ENCODE data around the gene ZFP42. TPM values are rescaled to one million over a fixed set of nuclear protein-coding genes. Genes with fewer than 3 reads are reported as not detected.

Gene ZFP42
- total RNA-seq, 1 donor from 2014 or later, result 0.26 TPM

DNA sequence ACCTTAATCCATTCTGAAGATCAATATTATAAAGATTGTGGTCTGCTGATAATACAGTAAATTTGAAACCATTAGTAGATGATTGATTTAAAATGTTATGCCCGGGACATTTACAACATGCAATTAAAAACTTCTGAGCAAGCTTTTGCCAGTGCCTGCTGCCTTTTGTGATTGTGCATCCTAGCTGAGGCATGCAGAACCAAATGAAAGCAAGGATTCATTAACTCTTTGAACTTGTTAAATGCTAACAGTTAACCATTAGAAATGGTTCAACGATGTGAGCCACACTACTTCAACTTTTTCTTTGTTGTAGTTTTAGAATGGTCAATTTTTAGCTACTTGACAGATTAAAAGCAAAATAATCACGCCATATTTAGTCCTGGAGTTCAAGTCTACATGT is 51.1 kb downstream of the ZFP42 start:
- Histone ChIP-seq H3K4me1 (no peaks in the 10 kb centered on the region), H3K27me3 (no peaks in the 10 kb centered on the region), H3K27ac (no peak overlapping the region), H3K36me3 (no peaks in the 10 kb centered on the region), H3K4me3 (no peak overlapping the region), H3K9me3 (no peaks in the 10 kb centered on the region)
- no peak for ATAC-seq
- no peak for TF ChIP-seq CTCF (IDR thresholded peaks at IDR 0.05)
- intact Hi-C loops (cut with DNase I), result no loop called here
- no peak for DNase-seq

- H3K9me3 ChIP-seq, result no peaks in the 10 kb centered on the region
- intact Hi-C loops (cut with DNase I), result no loop called here
- no peak for DNase-seq
Observed at GRCh38 chr4:188053302-188053701, 57.7 kb downstream of the ZFP42 start.

More at GRCh38 chr4:188053302-188053701, 57.7 kb downstream of the ZFP42 start:
- Histone ChIP-seq H3K27ac (no peak overlapping the region), H3K4me1 (no peaks in the 10 kb centered on the region), H3K27me3 (no peaks in the 10 kb centered on the region), H3K36me3 (no peaks in the 10 kb centered on the region), H3K4me3 (no peak overlapping the region)
- no peak for ATAC-seq
- no peak for TF ChIP-seq CTCF (IDR thresholded peaks at IDR 0.05)

Other genes with a start within 250 kb of the ZFP42 start
- not detected for gene TRIML2, start 113.8 kb downstream of the ZFP42 start, total RNA-seq
- gene TRIML1, start 143.7 kb downstream of the ZFP42 start, total RNA-seq, result not detected

Data from upper lobe of right lung (tissue), 1 donor.